Neural progenitor cell (in vitro differentiated cells): ENCODE data around the gene RASGEF1B.

Source experiments
- EZH2phosphoT487 ChIP-seq: fragments of 200-600 bp; sonication (generic); IDR thresholded peaks from 2 replicates; pipeline ENCODE4 v1.6.1; 2017; ENCODE audit warnings: antibody characterized with exemption
- TF ChIP-seq, protein P1 (sequence below): fragments of 200-600 bp; sonication (generic); IDR thresholded peaks from 2 replicates; pipeline ENCODE4 v1.5.1; 2017; ENCODE audit warnings: antibody characterized with exemption, mild to moderate bottlenecking

DNA sequence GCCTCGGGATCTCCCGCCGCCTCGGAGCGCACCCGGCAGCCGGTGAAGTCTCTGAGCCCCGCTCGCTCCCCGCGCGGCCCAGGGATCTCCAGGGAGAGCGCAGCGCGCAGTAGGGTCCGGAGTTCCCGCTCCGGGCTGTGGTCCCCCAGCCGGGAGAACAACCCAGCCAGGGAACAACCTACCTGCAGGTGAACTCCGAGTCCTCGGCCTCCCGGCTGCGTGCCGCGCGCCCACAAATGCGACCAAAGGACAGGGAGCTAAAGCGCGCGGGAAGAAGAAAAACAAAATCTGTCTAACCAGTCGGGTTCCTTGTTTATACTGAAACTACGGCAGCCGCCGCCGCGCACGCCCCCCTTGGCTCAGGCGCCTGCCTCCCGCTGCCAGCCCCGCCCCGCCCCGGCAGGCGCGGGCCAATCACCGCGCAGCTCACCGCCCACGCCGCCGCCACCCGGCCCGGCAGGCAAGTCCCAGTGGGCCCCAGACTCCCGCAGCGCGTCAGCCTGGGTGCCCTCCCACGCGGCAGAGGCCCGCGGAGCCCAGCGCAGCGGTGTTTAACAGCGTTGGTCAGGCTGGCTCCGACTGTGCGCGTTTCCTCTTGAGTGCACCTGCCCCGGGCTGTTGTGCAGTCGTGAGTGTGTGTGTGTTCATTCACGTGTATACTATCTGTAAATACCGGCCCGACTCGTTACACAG lies at the start of gene RASGEF1B:
- TF ChIP-seq, protein P1, sequence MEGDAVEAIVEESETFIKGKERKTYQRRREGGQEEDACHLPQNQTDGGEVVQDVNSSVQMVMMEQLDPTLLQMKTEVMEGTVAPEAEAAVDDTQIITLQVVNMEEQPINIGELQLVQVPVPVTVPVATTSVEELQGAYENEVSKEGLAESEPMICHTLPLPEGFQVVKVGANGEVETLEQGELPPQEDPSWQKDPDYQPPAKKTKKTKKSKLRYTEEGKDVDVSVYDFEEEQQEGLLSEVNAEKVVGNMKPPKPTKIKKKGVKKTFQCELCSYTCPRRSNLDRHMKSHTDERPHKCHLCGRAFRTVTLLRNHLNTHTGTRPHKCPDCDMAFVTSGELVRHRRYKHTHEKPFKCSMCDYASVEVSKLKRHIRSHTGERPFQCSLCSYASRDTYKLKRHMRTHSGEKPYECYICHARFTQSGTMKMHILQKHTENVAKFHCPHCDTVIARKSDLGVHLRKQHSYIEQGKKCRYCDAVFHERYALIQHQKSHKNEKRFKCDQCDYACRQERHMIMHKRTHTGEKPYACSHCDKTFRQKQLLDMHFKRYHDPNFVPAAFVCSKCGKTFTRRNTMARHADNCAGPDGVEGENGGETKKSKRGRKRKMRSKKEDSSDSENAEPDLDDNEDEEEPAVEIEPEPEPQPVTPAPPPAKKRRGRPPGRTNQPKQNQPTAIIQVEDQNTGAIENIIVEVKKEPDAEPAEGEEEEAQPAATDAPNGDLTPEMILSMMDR, result no peak
- TF ChIP-seq EZH2phosphoT487, result no peak
